Activated CD4-positive, alpha-beta T cell treated with anti-CD3 and anti-CD28 coated beads for 1 hour (primary cell): Measurements from ENCODE around the gene AMPD2.
A peak's percentile ranks its signal among the peaks of the same experiment; 100 is the strongest.

Experiments
- DNase-seq: peaks from one replicate; pipeline ENCODE4 v3.0.0-alpha.2; 2020

AMPD2 gene

GRCh38 chr1:109630898-109631512 is 11.4 kb downstream of the AMPD2 start:
- no peak for DNase-seq

- no peak for DNase-seq
Observed at GRCh38 chr1:109631513-109632505, 12.2 kb downstream of the AMPD2 start.

- DNase-seq = no peak
Observed at GRCh38 chr1:109632671-109633346, 13.2 kb downstream of the AMPD2 start.

- DNase-seq = no peak
Observed at GRCh38 chr1:109634292-109634691, 14.7 kb downstream of the AMPD2 start.

GRCh38 chr1:109634771-109635750 is 15.4 kb downstream of the AMPD2 start:
- no peak for DNase-seq

GRCh38 chr1:109635862-109636200 is 16.2 kb downstream of the AMPD2 start:
- DNase-seq = no peak

- no peak for DNase-seq
Observed at GRCh38 chr1:109636201-109636952, 16.7 kb downstream of the AMPD2 start.

- no peak for DNase-seq
Observed at GRCh38 chr1:109637446-109637845, 17.8 kb downstream of the AMPD2 start.

- DNase-seq = no peak
Observed at GRCh38 chr1:109639063-109639840, 19.6 kb downstream of the AMPD2 start.

GRCh38 chr1:109639841-109640184 is 20.2 kb downstream of the AMPD2 start:
- DNase-seq = no peak

GRCh38 chr1:109640285-109640865 is 20.7 kb downstream of the AMPD2 start:
- peak; percentile 81 for DNase-seq

GRCh38 chr1:109641078-109641740 is 21.6 kb downstream of the AMPD2 start:
- DNase-seq = no peak

GRCh38 chr1:109641861-109642260 is 22.2 kb downstream of the AMPD2 start:
- no peak for DNase-seq

GRCh38 chr1:109642626-109643025 is 23.0 kb downstream of the AMPD2 start:
- DNase-seq = no peak

- peak; percentile 76 for DNase-seq
Observed at GRCh38 chr1:109643385-109644230, 24.0 kb downstream of the AMPD2 start.

GRCh38 chr1:109644670-109645069 is 25.0 kb downstream of the AMPD2 start:
- DNase-seq = no peak

GRCh38 chr1:109649491-109649914 is 29.9 kb downstream of the AMPD2 start:
- DNase-seq = no peak

GRCh38 chr1:109650609-109651008 is 31.0 kb downstream of the AMPD2 start:
- DNase-seq = no peak

GRCh38 chr1:109652402-109652801 is 32.8 kb downstream of the AMPD2 start:
- no peak for DNase-seq
